OCI-LY7 (cell line): ENCODE measurements around the gene NPEPL1. TPM values are rescaled to one million over a fixed set of nuclear protein-coding genes. Genes with fewer than 3 reads are reported as not detected.

Experiments used
- BruUV-seq: library from RNA; stranded (reverse); fragments of 400-500 nt; replicated peaks from 2 replicates; lab custom pipeline; 2021; lab: Mats Ljungman, UMichigan
- CTCF ChIA-PET: fragments of 300-600 bp; sonication (Branson Sonifier 250); formaldehyde crosslinking; loops from one replicate; lab custom pipeline; 2022; ENCODE audit warnings: antibody characterized with exemption; ENCODE audit not compliant: unreplicated experiment; lab: Charles Lee
- POLR2A ChIA-PET: fragments of 300-600 bp; sonication (Branson Sonifier 250); formaldehyde crosslinking; loops from one replicate; lab custom pipeline; 2022; ENCODE audit warnings: antibody characterized with exemption; lab: Charles Lee
- DNase-seq: peaks from one replicate; pipeline ENCODE4 v3.0.0-alpha.2; 2015; ENCODE audit warnings: low spot score
- H2AFZ ChIP-seq: fragments of 200-600 bp; sonication (generic), shearing (Covaris generic); 2 replicates; pipeline ENCODE4 v1.6.1; 2014; ENCODE audit warnings: mild to moderate bottlenecking, antibody characterized with exemption, low read length, moderate library complexity
- H3K27ac ChIP-seq: fragments of 200-600 bp; sonication (generic); 2 replicates; pipeline ENCODE4 v1.5.1; 2014; ENCODE audit warnings: mixed run types, low read depth, mild to moderate bottlenecking, moderate library complexity, low read length, inconsistent platforms; ENCODE audit not compliant: poor library complexity, severe bottlenecking
- H3K36me3 ChIP-seq: fragments of 200-600 bp; sonication (generic); 2 replicates; pipeline ENCODE4 v1.6.1; 2014; ENCODE audit warnings: mild to moderate bottlenecking, antibody characterized with exemption, low read length, moderate library complexity, mixed read lengths; ENCODE audit not compliant: insufficient read depth
- H3K4me1 ChIP-seq: fragments of 200-600 bp; sonication (generic); 2 replicates; pipeline ENCODE4 v1.5.1; 2014; ENCODE audit warnings: mild to moderate bottlenecking, low read length; ENCODE audit not compliant: insufficient read depth, poor library complexity, severe bottlenecking
- H3K4me2 ChIP-seq: fragments of 200-600 bp; sonication (generic); 2 replicates; pipeline ENCODE4 v1.6.1; 2014; ENCODE audit warnings: mild to moderate bottlenecking, low read length
- H3K4me3 ChIP-seq: fragments of 200-600 bp; sonication (generic); 2 replicates; pipeline ENCODE4 v1.5.1; 2014; ENCODE audit warnings: mild to moderate bottlenecking, low read depth, low read length; ENCODE audit not compliant: poor library complexity, severe bottlenecking
- H3K79me2 ChIP-seq: fragments of 200-600 bp; sonication (generic); 2 replicates; pipeline ENCODE4 v1.6.1; 2016; ENCODE audit warnings: low read depth, mild to moderate bottlenecking, low read length, moderate library complexity, mixed read lengths; ENCODE audit not compliant: insufficient read depth
- H3K9me2 ChIP-seq: fragments of 200-600 bp; sonication (generic); 2 replicates; pipeline ENCODE4 v1.6.1; 2016; ENCODE audit warnings: mild to moderate bottlenecking, low read length, mixed read lengths; ENCODE audit not compliant: insufficient read depth
- H3K9me3 ChIP-seq: fragments of 200-600 bp; sonication (generic); 2 replicates; pipeline ENCODE4 v1.6.1; 2014; ENCODE audit warnings: mild to moderate bottlenecking, mixed run types, low read length, mixed read lengths
- H4K20me1 ChIP-seq: fragments of 200-600 bp; sonication (generic); 2 replicates; pipeline ENCODE4 v1.6.1; 2014; ENCODE audit warnings: mild to moderate bottlenecking, antibody characterized with exemption, low read length, moderate library complexity, mixed read lengths; ENCODE audit not compliant: insufficient read depth
- CTCF ChIP-seq: fragments of 200-600 bp; sonication (generic); conservative IDR thresholded peaks from 2 replicates; pipeline ENCODE4 v1.5.1; 2014; ENCODE audit warnings: mild to moderate bottlenecking, antibody characterized with exemption, low read length, moderate library complexity, mixed read lengths
- EZH2phosphoT487 ChIP-seq: fragments of 200-600 bp; sonication (generic); IDR thresholded peaks from 2 replicates; pipeline ENCODE4 v1.6.1; 2018; ENCODE audit warnings: low read depth, borderline replicate concordance, mild to moderate bottlenecking, mixed run types, antibody characterized with exemption, low read length, moderate library complexity, mixed read lengths
- intact Hi-C: fragments of 100-400 bp; cut with micrococcal nuclease; formaldehyde crosslinking; loops from one replicate; pipeline ENCODE4 v1.10.0; 2022; ENCODE audit not compliant: unreplicated experiment
- total RNA-seq, 2 experiments: library from RNA; depleted of rRNA in 1 of 2; stranded (reverse); fragments of >200 nt in 1 of 2; shearing (Covaris generic) in 1 of 2; gene quantifications; 2 replicates each; pipeline ENCODE4 v1.2.3, GENCODE V29; 2014 to 2022

NPEPL1 gene
- total RNA-seq, 2 experiments from 2014 or later: 3.4 to 11.5 TPM

DNA sequence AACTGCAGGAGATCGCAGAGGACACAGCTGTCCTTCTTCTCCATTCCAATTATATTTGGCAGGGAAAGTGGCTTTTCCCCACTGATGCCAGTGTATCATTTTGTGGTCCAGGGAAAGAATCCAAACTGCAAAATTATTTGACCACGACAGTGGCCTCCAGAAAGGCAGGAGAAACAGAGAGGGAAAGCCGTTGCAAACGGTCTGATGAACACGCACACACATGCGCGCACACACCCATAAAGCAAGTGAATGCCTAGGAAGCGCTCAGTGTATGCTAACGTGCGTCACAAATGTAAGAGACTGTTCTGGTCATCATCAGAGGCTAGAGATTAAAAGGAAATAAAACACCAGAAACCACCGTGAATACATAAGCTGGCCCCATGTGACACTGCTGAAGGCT, 54.0 kb downstream of the NPEPL1 start:
- DNase-seq: no peak
- H4K20me1 ChIP-seq: no peaks in the 10 kb centered on the region

DNA sequence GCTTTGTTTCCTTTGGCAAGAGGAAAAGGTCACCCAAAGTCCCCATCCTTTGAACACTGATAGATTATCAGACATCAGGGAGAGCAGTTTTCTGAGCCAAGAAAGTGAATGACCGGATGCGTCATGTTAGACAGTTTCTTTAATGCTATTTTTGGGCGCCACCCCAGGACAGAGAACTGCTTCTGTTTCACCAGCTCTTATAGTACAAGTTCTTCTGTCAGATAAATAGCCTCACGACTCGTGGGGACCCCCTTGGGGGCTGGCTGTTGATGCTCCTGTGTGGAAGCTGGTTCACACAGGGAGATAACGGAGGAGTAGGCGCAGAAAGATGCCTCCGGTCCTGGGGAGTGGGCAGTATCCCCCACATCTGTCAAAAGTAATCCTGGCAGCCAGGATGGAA, 54.6 kb downstream of the NPEPL1 start:
- TF ChIP-seq EZH2phosphoT487 (no peak), CTCF (no peak)
- BruUV-seq: no TSS peak

More for the DNA sequence above, 54.0 kb downstream of the NPEPL1 start:
- Histone ChIP-seq H3K36me3 (no peaks in the 10 kb centered on the region), H2AFZ (no peak overlapping the region), H3K79me2 (no peaks in the 10 kb centered on the region), H3K4me3 (no peak overlapping the region), H3K27ac (no peak overlapping the region), H3K4me1 (no peaks in the 10 kb centered on the region), H3K4me2 (no peak overlapping the region), H3K9me2 (no peaks in the 10 kb centered on the region), H3K9me3 (no peaks in the 10 kb centered on the region)
- ChIA-PET CTCF (no interaction called here), POLR2A (no interaction called here)
- no TSS peak for BruUV-seq
- TF ChIP-seq EZH2phosphoT487 (no peak), CTCF (no peak)
- intact Hi-C loops: no loop called here

GRCh38 chr20:58748618-58749017, 56.0 kb downstream of the NPEPL1 start:
- POLR2A ChIA-PET: no interaction called here
- no peaks in the 10 kb centered on the region for H3K36me3 ChIP-seq
- H3K9me2 ChIP-seq: no peaks in the 10 kb centered on the region
- CTCF ChIA-PET: no interaction called here
- no peak overlapping the region for H3K27ac ChIP-seq
- no peak overlapping the region for H3K4me2 ChIP-seq
- TF ChIP-seq EZH2phosphoT487 (no peak), CTCF (no peak)
- no peaks in the 10 kb centered on the region for H3K79me2 ChIP-seq
- no TSS peak for BruUV-seq
- intact Hi-C loops: no loop called here
- H3K9me3 ChIP-seq: no peaks in the 10 kb centered on the region
- H4K20me1 ChIP-seq: no peaks in the 10 kb centered on the region
- no peaks in the 10 kb centered on the region for H3K4me1 ChIP-seq
- H3K4me3 ChIP-seq: no peak overlapping the region
- DNase-seq: no peak
- no peak overlapping the region for H2AFZ ChIP-seq

More for the DNA sequence above, 54.6 kb downstream of the NPEPL1 start:
- Histone ChIP-seq H3K36me3 (no peaks in the 10 kb centered on the region), H3K9me3 (no peaks in the 10 kb centered on the region), H4K20me1 (no peaks in the 10 kb centered on the region), H3K4me2 (no peak overlapping the region), H2AFZ (no peak overlapping the region), H3K27ac (no peak overlapping the region), H3K4me1 (no peaks in the 10 kb centered on the region), H3K79me2 (no peaks in the 10 kb centered on the region), H3K4me3 (no peak overlapping the region), H3K9me2 (no peaks in the 10 kb centered on the region)
- ChIA-PET CTCF (no interaction called here), POLR2A (no interaction called here)
- intact Hi-C loops: no loop called here
- no peak for DNase-seq
